Cardiac muscle cell (in vitro differentiated cells and primary cell): ENCODE measurements around the gene COQ4. TPM values are rescaled to one million over a fixed set of nuclear protein-coding genes. Genes with fewer than 3 reads are reported as not detected.

Source experiments
- DNase-seq, 2 donors: peaks; one replicate each; pipeline versions ENCODE4 v3.0.0 to v3.0.0-alpha.2; 2010 to 2017; ENCODE audit warnings: low read depth in 1 of 2, low spot score in 1 of 2
- H3K27ac ChIP-seq: fragments of 200-600 bp; sonication (generic); 2 replicates; pipeline ENCODE4 v1.5.1; 2016
- H3K27me3 ChIP-seq: fragments of 200-600 bp; sonication (generic); 2 replicates; pipeline ENCODE4 v1.6.0; 2016; ENCODE audit warnings: control low read depth
- H3K36me3 ChIP-seq: fragments of 200-600 bp; sonication (generic); 2 replicates; pipeline ENCODE4 v1.5.1; 2016; ENCODE audit warnings: control low read depth
- H3K4me1 ChIP-seq: fragments of 200-600 bp; sonication (generic); 2 replicates; pipeline ENCODE4 v1.8.1; 2017; ENCODE audit warnings: low read depth, mild to moderate bottlenecking, mixed run types
- H3K4me3 ChIP-seq: fragments of 200-600 bp; sonication (generic); 2 replicates; pipeline ENCODE4 v1.5.1; 2016; ENCODE audit warnings: mild to moderate bottlenecking
- H3K9me3 ChIP-seq: fragments of 200-600 bp; sonication (generic); 2 replicates; pipeline ENCODE4 v1.5.1; 2017; ENCODE audit warnings: low read depth, mild to moderate bottlenecking, control low read depth
- polyA plus RNA-seq: library from polyadenylated mRNA; unstranded; fragments of >200 nt; fragmentation: Nextera tagmentation; extraction: Ambion mirVana; gene quantifications from 2 replicates; pipeline ENCODE4 v1.2.1, GENCODE V29; 2016
- total RNA-seq: library from RNA; depleted of rRNA; stranded (reverse); fragments of >200 nt; gene quantifications from 2 replicates; pipeline ENCODE4 v1.2.3, GENCODE V29; 2016
- TF ChIP-seq, protein P1 (sequence below): IDR thresholded peaks from 2 replicates; pipeline ENCODE4 v1.5.1; 2012; ENCODE audit warnings: low read depth, mild to moderate bottlenecking, low read length

Gene COQ4
- total and polyA plus RNA-seq, 2 experiments from 2014 or later = 81.1 to 87.1 TPM

DNA sequence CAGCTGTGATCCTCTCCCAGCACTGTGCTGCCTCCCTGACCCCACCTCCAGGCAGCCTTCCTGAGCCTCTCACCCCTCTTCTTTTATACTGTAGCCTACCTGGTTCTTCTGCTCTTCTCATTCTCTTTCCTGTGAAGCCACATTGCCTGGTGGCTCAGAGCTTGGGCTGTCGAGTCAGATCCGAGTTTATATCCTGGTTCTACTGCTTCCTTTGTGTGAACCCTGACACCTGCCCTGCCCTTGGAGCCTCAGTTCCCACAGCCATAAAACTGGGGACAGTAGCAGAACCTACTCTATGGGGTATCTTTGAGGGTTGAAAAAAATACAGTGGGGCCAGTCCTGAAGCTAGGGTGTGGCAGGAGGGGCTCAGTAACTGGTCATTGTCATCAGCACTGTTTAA is 26.5 kb downstream of the COQ4 start:
- no peaks in the 10 kb centered on the region for H3K4me1 ChIP-seq
- peaks cover 24% of the 10 kb centered on the region for H3K36me3 ChIP-seq

DNA sequence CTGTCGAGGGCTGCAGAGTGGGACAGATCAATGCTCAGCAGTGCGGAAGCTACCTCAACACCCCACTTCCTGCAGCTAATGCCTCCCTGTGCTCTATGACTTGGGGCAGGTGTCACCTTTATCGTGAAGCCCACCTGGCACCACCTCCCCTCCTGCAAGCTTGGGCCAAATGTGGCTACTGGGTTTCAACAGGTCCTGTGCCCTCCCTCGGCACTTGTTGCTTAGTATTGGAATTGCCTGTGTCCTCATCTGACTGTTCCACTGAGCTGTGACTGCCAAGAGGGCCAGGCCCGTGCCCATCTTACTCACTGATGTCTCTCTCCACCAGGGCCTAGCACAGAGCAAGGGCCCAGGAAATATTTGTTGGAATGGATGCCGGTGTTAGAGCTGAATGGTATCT is 27.1 kb downstream of the COQ4 start:
- Histone ChIP-seq H3K27me3 (no peaks in the 10 kb centered on the region), H3K4me3 (no peak overlapping the region), H3K36me3 (peaks cover 23% of the 10 kb centered on the region), H3K4me1 (no peaks in the 10 kb centered on the region), H3K9me3 (no peaks in the 10 kb centered on the region), H3K27ac (no peak overlapping the region)
- DNase-seq = no peak
- TF ChIP-seq, protein P1, sequence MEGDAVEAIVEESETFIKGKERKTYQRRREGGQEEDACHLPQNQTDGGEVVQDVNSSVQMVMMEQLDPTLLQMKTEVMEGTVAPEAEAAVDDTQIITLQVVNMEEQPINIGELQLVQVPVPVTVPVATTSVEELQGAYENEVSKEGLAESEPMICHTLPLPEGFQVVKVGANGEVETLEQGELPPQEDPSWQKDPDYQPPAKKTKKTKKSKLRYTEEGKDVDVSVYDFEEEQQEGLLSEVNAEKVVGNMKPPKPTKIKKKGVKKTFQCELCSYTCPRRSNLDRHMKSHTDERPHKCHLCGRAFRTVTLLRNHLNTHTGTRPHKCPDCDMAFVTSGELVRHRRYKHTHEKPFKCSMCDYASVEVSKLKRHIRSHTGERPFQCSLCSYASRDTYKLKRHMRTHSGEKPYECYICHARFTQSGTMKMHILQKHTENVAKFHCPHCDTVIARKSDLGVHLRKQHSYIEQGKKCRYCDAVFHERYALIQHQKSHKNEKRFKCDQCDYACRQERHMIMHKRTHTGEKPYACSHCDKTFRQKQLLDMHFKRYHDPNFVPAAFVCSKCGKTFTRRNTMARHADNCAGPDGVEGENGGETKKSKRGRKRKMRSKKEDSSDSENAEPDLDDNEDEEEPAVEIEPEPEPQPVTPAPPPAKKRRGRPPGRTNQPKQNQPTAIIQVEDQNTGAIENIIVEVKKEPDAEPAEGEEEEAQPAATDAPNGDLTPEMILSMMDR = no peak

More for the DNA sequence above, 26.5 kb downstream of the COQ4 start:
- Histone ChIP-seq H3K9me3 (no peaks in the 10 kb centered on the region), H3K27ac (no peak overlapping the region), H3K27me3 (no peaks in the 10 kb centered on the region), H3K4me3 (no peak overlapping the region)
- TF ChIP-seq, protein P1 = no peak
- DNase-seq = no peak

DNA sequence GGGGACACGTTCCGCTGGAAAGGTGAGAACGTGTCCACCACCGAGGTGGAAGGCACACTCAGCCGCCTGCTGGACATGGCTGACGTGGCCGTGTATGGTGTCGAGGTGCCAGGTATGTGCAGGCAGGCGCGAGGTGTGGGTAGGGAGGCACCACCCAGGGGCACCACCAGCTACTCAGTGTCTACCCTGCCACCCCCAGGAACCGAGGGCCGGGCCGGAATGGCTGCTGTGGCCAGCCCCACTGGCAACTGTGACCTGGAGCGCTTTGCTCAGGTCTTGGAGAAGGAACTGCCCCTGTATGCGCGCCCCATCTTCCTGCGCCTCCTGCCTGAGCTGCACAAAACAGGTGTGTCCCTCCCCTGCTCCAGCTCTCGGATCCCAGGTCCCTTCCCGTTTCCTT is 32.8 kb downstream of the COQ4 start:
- no peak for DNase-seq
- no peak overlapping the region for H3K27ac ChIP-seq
- no peak overlapping the region for H3K4me3 ChIP-seq
- H3K4me1 ChIP-seq = no peaks in the 10 kb centered on the region
- TF ChIP-seq, protein P1 = no peak
- no peaks in the 10 kb centered on the region for H3K27me3 ChIP-seq
- H3K36me3 ChIP-seq = peaks cover 2% of the 10 kb centered on the region
- H3K9me3 ChIP-seq = no peaks in the 10 kb centered on the region

DNA sequence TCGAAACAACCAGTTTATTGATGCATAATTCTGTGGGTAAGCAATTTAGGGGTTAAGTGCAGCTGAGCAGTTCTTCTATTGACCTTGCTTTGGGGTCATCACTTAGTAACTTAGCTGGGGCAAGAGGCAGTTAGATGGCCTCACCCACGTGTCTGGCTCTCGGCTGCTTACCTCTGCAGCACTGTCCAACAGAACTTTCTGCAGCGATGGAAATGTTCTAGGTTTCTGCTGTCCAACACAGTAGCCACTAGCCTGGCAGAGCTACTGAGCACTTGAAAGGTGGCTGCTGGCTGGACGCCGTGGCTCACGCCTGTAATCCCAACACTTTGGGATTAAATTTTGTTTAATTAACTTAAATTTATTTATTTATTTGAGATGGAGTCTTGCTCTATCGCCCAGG is 35.5 kb downstream of the COQ4 start:
- TF ChIP-seq, protein P1 = no peak
- Histone ChIP-seq H3K27me3 (no peaks in the 10 kb centered on the region), H3K27ac (no peak overlapping the region), H3K36me3 (peaks cover 2% of the 10 kb centered on the region), H3K9me3 (no peaks in the 10 kb centered on the region), H3K4me1 (no peaks in the 10 kb centered on the region), H3K4me3 (no peak overlapping the region)
- no peak for DNase-seq

DNA sequence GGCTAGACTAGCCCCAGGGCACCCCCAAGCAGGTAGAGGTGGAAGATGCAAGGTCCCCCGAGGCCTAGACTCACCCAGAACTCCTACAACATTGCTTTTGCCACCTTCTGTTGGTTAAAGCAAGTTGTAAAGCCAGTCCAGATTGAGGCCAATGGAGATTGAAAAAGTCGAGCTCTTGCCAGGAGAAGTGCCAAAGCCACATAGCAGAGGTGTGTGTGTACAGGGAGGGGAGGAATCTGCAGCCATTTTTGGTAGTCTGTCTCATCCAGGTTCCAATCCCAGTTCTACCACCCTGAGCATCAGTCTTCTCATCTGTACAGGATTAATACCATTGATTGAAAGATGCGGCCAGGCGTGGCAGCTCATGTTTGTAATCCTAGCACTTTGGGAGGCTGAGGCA is 36.2 kb downstream of the COQ4 start:
- TF ChIP-seq, protein P1 = no peak
- no peak overlapping the region for H3K4me3 ChIP-seq
- no peaks in the 10 kb centered on the region for H3K9me3 ChIP-seq
- no peak for DNase-seq
- H3K27me3 ChIP-seq = no peaks in the 10 kb centered on the region
- no peaks in the 10 kb centered on the region for H3K4me1 ChIP-seq
- no peak overlapping the region for H3K27ac ChIP-seq
- H3K36me3 ChIP-seq = peaks cover 2% of the 10 kb centered on the region

DNA sequence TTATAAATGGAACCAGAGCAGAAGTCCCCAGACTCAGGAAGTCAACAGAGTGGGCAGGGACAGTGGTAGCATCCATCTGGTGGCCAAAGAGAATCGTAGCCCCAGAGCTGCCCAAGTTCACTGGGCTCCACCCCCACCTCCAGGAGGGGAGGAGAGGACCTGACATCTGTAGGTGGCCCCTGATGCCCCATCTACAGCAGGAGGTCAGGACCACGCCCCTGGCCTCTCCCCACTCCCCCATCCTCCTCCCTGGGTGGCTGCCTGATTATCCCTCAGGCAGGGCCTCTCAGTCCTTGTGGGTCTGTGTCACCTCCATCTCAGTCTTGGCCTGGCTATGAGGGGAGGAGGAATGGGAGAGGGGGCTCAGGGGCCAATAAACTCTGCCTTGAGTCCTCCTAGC is 38.2 kb downstream of the COQ4 start:
- H3K36me3 ChIP-seq = no peaks in the 10 kb centered on the region
- H3K4me1 ChIP-seq = peaks cover 6% of the 10 kb centered on the region
- no peak overlapping the region for H3K27ac ChIP-seq
- DNase-seq = no peak
- TF ChIP-seq, protein P1 = no peak
- no peaks in the 10 kb centered on the region for H3K27me3 ChIP-seq
- no peak overlapping the region for H3K4me3 ChIP-seq
- H3K9me3 ChIP-seq = no peaks in the 10 kb centered on the region
